HG03457 (cell line): ENCODE results near the gene TANK.
A peak's percentile ranks its signal among the peaks of the same experiment; 100 is the strongest.
"Not testable (repeated sequence)": the region's sequence is repeated elsewhere in the genome, so short reads cannot be mapped to it uniquely, and the experiment has no call there.

Experiments used
- ATAC-seq: cut with Tn5 transposase; IDR thresholded peaks from one replicate; pipeline ENCODE4 v1.9.1; 2021; ENCODE audit warnings: moderate number of reproducible peaks; ENCODE audit not compliant: unreplicated experiment

Gene TANK

DNA sequence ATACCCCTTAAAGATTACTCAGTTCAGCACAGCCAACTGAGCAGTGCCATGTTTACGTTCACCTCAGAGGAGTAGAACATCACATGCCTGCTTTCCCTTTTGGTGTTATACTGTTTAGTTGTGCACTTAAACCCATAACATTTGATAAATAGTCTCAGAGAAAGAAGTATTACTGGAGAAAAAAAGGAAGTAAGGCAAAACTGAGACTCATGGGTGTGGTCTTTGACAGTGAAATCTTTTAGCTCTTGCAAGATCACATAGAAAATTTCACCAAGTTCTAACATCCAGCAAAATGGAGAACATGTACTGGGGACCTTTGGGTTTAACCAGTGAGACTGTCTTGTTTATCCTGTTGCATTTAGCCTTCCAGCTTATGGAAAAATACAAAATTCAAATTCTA lies 5.6 kb downstream of the TANK start:
- no peak for ATAC-seq

DNA sequence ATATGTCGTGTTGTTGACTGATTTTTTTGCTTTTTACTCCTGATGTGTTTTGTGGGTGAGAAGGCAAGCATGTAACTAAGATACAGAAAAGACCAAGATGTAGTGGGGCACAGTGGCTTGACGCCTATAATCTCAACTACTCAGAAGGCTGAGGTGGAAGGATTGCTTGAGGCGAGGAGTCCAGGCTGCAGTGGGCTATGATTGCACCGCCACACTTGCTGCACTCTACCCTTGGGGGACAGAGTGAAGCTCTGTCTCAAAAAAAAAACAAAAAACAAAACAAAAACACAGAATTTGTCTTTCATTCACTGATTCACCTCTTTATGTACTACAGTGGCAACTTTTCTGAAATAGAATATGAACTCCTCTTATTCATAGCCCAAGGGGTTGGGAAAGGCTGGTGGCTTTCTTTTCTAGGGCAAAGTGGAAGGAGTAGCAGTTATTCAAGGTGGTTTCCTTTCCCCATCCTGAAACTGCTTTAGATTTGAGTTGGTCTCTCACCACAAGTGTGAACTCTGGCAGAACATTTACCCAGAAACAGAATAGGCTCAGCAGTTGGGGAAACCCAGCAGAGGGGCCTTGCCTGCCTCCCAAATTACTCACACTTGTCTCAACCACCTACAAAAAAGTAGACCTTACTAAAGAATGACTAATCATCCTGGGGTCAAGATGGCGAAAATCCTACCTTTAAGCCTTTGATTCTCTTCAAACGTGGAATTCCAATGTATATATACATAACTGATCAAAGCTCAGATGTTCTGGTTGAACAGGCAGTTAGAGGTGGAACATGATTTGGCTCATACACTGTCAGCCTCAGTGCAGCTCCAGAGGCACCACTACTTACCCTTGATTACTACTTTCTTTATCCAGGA lies 6.5 kb downstream of the TANK start:
- peak; percentile 81 for ATAC-seq

DNA sequence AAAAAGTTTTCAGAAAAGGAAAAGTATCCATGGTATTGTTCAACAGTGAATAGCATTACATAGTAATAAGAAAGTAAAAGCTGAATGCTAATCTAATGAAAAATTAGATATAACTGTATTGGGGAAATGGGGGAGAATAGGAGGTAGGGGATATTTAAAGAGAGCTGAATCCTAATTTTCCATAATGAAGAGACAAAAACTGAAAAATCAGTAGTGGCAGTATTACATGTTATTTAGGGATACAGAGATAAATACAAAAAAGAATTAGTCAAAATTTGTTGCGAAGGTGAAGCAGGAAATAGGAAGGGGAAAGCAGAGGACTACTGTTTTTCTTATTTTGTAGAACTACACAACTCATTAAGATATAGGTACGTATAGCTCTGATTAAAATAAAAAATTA lies 9.1 kb downstream of the TANK start:
- ATAC-seq, result no peak

DNA sequence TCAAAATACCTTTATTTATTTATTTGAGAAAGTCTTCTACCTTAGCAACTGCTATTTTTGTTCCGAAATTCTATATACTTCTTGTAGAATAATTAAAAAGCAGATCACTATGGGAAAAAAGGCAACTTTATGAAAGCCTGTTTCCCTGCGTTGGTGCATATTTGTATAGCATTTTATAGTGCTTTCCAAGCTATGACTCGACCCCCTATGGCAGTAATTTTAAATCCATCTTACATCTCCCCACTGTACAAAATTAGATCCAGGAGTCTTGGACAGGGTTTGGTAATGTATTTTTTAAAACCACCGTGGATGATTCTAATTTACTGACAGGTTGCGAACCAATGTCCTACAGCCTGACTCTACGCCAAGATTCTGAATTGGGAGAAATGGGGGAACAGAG lies 10.1 kb downstream of the TANK start:
- no peak for ATAC-seq

DNA sequence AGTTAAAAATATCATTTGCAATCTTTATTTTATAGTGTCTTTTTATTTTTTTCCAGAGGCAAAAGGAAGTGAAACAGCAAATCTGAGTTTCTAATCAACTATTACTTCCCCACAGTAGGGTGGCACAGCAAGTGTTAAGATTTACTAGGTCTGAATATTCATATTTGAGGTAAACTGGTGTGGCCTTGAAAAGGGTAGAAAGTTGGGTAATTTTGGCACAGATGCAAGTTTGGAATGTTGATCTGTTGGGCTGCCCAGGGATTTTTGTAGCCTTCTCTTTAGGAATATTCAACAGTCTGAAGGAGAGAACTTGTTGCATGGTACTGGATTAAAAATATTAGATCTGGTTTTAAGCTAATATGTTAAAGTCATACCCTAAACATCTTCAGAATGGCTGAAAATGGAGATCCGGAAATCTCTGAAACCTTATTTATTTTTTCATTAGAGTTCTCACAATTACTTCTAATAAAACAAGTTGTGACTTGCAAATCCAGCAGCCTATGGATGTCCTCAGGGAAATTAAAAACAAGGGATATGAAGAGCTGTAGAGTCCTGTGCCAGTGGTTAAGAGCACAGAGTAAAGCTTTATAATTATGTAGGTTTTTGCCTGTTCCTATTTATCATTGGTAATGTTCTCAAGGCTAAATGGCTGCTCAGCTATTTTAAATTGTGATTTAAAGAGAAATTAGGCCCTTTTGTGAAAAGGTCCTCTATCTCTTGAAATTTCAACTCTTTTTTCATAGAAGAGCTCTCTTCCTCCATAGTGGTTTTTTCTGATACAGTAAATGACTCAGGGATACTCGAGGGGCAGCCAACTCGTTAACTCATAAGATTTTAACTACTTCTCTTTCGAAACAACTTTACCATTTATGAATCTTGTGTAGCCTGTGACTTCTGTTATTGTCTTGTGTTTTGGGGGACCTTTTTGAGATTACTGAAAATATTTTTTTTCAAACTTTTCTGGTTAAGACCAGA lies 11.0 kb downstream of the TANK start:
- ATAC-seq, result no peak

GRCh38 chr2:161172901-161173540 lies 12.8 kb downstream of the TANK start:
- ATAC-seq, result peak; percentile 35

GRCh38 chr2:161173541-161174194 lies 13.4 kb downstream of the TANK start:
- no peak for ATAC-seq

DNA sequence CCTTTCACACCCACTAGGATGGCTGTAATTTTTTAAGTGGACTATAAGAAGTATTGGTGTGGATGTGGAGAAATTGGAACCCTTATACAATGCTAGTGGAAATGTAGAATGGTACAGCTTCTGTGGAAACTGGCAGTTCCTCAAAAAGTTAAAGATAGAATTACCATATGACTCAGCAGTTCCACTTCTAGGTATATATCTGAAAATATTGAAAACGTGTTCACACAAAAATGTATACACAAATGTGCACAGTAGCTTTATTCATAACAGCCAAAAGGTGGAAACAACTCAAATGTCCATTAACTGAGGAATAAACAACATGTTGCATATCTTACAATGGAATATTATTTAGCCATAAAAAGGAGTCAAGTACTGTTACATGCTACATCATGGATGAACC lies 17.7 kb downstream of the TANK start:
- peak; percentile 45 for ATAC-seq

GRCh38 chr2:161178756-161179155 lies 18.5 kb downstream of the TANK start:
- ATAC-seq, result no peak

- no peak for ATAC-seq
Measured at GRCh38 chr2:161190050-161190449, 29.8 kb downstream of the TANK start.

- not testable (repeated sequence) for ATAC-seq
Measured at GRCh38 chr2:161195602-161196001, 35.4 kb downstream of the TANK start.

DNA sequence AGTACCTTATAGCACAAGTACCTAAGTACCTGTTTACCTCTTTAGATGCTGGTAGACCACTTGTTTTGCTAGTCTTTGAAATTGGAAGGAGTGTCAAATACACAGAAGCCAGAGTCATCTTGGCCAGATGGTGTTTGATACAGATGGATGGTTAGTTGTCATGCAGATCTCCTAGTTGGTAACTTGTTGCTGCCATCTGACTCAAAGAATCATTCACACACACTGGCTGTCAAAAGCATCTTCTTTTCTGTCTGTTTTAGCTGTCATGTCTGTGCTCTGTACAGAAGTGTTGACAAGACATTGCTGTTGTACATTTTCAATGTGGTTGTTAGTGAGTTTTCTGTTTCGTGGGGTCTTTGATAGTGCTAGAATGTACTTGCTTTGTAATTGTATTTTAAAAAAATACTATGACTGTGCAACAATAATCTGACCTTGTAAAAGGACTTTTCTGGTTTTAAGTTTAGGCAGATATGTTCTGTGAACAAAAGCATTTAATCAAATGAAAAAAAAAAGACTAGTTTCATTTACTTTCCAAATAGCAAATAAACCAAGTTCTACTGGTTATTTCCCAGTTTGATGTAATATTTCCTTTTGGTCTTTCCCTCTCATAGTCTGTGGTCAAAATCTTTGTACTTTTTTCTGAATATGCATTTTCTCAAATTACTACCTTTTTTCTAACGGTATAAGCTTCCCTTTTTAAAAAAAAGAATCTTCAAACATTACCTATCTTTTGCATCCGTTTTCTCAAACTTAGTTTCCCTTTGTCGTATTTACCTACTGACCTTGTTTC lies 39.9 kb downstream of the TANK start:
- peak; percentile 56 for ATAC-seq

DNA sequence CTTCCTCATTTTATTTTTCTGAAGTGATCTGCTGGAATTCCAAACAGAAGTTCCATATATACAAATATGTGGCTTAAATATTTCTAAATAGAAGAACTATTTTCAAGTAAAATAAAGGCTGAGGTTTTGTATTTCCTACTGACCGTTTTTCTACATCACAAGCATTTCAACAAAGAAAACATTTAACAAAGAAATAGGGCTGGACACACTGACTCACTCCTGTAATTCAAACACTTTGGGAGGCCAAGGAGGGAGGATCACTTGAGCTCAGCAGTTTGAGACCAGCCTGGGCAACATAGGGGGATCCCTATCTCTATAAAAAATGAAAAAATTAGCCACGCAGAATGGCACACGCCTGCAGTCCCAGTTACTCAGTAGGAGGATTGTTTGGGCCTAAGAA lies 44.6 kb downstream of the TANK start:
- no peak for ATAC-seq

DNA sequence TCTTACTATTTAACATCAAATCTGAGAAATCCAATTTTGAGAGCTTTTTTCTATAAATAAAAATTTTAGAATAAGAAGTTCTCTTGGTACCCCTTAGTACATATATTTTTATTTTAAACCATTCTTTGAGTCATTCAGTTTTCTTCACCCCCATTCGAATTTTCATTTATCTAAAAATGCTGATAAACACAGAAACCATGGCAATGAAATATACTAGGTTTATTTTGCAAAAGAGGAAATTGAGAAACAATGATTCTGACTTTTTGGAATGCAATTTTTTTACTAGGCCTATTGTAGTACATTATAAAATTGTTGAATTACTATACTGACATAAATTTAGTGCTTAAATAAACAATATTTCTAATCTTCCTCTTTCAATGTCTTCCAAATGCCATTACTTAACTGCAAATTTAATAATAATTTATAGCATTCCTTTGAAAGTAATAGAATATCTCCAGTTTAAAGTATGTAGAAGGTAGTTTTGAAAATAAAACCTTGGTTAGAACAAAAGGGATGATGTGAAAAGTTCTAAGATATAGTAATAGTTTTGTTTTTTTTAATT lies 46.3 kb downstream of the TANK start:
- ATAC-seq, result no peak

- no peak for ATAC-seq
Measured at GRCh38 chr2:161207941-161208340, 47.7 kb downstream of the TANK start.

DNA sequence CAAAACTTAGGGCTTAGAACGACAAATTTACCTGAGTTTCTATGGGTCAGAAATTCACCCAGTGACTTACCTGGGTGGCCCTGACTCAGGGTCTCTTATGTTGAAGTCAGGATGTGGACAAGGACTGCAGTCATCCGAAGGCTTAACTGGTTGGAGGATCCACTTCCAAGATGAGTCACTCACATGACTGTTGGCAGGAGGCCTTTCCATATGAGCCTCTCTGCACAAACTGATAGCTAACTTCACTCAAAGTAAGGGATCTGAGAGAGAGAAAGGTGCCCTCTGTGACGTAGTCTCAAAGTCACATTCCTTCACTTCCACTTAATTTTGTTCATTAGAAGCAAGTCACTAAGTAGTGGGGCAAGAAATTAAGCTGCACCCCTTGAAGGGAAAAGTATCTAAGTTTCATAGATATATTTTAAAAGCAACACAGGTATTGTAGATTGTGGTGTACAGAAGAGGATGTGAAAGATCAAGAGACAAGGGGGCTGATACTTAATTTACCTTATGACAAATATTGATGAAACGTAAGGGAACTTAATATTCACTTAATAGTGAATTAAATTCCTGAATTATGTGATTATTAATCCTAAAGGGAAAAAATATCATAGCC lies 48.4 kb downstream of the TANK start:
- ATAC-seq, result no peak

DNA sequence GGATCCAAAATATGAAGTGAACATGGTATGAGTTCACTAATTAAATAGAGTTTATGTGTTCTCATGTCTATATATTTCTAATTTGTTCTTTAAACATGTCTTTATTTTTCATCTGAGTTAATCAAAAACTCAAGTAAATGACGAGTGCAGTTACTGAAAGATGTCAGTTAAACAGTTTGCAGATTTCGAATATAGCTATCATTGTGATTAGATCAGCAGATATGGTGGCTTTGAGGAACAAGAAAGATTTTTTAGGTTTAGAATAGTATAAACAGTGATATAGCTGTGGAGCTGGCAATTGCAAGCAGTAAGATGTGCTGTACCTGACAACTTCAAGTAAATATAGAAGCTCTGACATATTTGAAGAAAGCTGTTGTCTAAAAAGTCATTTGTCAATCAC lies 49.7 kb downstream of the TANK start:
- no peak for ATAC-seq

DNA sequence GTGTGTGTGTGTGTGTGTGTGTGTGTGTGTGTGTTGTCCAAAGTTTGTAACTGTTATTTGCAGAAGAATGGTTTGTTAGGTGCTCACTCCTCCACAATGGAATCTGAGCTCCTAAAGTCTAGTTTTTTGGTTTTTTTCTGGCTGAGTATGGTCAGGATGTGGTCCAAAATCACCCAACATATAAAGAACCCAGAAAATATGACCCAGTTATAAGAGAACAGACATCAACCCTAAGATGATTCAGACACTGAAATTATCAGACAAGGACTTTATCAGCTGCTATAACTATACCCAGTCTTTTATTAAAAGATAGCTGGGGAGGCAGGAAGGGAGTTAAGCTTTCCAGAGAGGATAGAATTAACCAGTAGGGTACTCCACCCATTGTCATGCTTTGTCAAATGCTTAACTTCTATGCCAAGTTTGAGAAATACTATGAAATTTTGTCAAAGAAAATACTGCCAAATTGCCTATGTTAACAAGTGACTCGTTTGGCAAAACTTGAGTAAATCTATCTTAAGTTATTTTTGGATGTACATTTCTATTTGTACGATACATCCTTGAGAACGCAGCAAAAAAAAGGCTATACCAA lies 57.5 kb downstream of the TANK start:
- ATAC-seq, result no peak

DNA sequence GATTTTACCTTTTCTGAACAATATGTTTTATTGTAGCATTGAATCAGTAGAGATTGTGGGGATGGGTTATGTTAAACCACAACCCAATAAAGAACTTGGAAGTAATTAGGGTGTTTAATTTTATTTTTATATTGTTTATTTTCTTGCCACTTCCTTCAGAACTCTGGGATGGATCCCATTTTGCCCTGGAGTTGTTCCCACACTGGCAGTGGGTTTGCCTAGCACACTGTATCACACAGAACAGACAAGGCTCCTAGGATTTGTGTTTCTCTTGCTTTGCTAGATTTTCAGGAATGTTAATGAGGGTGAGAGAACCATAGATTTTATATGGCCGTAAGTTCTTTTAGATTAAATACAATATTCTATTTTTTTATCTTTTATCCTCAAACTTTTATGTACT lies 59.0 kb downstream of the TANK start:
- no peak for ATAC-seq
